ENCODE measurements around the gene ATP5F1E. TPM values are rescaled to one million over a fixed set of nuclear protein-coding genes. Genes with fewer than 3 reads are reported as not detected.

The ATP5F1E gene
- total RNA-seq, 1 experiment from 2014 or later: 181 TPM

GRCh38 chr20:59062081-59062480, 29.9 kb upstream of the ATP5F1E start:
- BruUV-seq (replicated peaks): no TSS peak
- ChIA-PET POLR2A (no interaction called here), CTCF (no interaction called here)
- Histone ChIP-seq H3K9me3 (peaks cover 7% of the 10 kb centered on the region; the same call in 1 of the 2 replicates), H3K27me3 (replicated peaks; ENCODE audit: control insufficient read depth, insufficient read depth, low read length) (peaks cover 1% of the 10 kb centered on the region; the same call in 1 of the 2 replicates), H3K4me3 (ENCODE audit: low read depth, low read length) (no peak overlapping the region), H3K36me3 (ENCODE audit: control insufficient read depth, insufficient read depth, low read length) (no peaks in the 10 kb centered on the region), H3K4me1 (no peaks in the 10 kb centered on the region)
- Mint-ChIP-seq H3K27ac (ENCODE audit: unreplicated experiment) (no peak overlapping the region), H3K4me1 (ENCODE audit: low read depth, unreplicated experiment) (peaks cover 7% of the 10 kb centered on the region), H3K9me3 (ENCODE audit: unreplicated experiment) (no peaks in the 10 kb centered on the region), H3K4me3 (ENCODE audit: unreplicated experiment) (no peak overlapping the region), H3K27me3 (ENCODE audit: insufficient read depth, unreplicated experiment) (peaks cover 10% of the 10 kb centered on the region), H3K36me3 (ENCODE audit: insufficient read depth, unreplicated experiment) (no peaks in the 10 kb centered on the region)
- DNase-seq: no peak
- TF ChIP-seq, protein P1, sequence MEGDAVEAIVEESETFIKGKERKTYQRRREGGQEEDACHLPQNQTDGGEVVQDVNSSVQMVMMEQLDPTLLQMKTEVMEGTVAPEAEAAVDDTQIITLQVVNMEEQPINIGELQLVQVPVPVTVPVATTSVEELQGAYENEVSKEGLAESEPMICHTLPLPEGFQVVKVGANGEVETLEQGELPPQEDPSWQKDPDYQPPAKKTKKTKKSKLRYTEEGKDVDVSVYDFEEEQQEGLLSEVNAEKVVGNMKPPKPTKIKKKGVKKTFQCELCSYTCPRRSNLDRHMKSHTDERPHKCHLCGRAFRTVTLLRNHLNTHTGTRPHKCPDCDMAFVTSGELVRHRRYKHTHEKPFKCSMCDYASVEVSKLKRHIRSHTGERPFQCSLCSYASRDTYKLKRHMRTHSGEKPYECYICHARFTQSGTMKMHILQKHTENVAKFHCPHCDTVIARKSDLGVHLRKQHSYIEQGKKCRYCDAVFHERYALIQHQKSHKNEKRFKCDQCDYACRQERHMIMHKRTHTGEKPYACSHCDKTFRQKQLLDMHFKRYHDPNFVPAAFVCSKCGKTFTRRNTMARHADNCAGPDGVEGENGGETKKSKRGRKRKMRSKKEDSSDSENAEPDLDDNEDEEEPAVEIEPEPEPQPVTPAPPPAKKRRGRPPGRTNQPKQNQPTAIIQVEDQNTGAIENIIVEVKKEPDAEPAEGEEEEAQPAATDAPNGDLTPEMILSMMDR (IDR thresholded peaks at IDR 0.05; ENCODE audit: insufficient read depth in 1 of 2, low read depth in 1 of 2, low read length in 1 of 2, severe bottlenecking in 1 of 2, unreplicated experiment in 1 of 2): no peak
- intact Hi-C loops (cut with micrococcal nuclease; ENCODE audit: unreplicated experiment): no loop called here

DNA sequence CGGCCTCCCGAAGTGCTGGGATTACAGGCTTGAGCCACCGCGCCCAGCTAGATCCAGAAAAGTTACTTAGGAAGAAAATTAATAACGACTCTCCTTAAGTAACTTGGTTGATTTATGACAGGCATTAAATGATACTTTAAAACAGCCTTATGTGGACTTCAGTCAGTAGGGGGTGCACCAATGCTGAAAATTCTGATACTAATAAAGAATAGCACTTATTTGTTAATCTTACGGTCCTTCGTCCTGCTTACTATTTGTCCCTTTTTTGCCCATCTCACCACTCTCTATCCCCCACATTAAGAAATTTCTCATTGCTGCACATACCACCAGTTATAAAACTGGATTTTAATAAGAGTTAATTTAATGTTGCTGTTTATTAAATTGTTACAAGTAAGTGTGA, 23.2 kb upstream of the ATP5F1E start:
- Histone ChIP-seq H3K9me3 (peaks cover 16% of the 10 kb centered on the region), H3K27me3 (replicated peaks; ENCODE audit: control insufficient read depth, insufficient read depth, low read length) (peaks cover under 1% of the 10 kb centered on the region; the same call in 1 of the 2 replicates), H3K36me3 (ENCODE audit: control insufficient read depth, insufficient read depth, low read length) (no peaks in the 10 kb centered on the region), H3K4me1 (no peaks in the 10 kb centered on the region), H3K4me3 (ENCODE audit: low read depth, low read length) (no peak overlapping the region)
- Mint-ChIP-seq H3K36me3 (ENCODE audit: insufficient read depth, unreplicated experiment) (no peaks in the 10 kb centered on the region), H3K27me3 (ENCODE audit: insufficient read depth, unreplicated experiment) (peaks cover 11% of the 10 kb centered on the region), H3K4me1 (ENCODE audit: low read depth, unreplicated experiment) (no peaks in the 10 kb centered on the region), H3K9me3 (ENCODE audit: unreplicated experiment) (no peaks in the 10 kb centered on the region), H3K27ac (ENCODE audit: unreplicated experiment) (no peak overlapping the region), H3K4me3 (ENCODE audit: unreplicated experiment) (no peak overlapping the region)
- DNase-seq: no peak
- POLR2A ChIA-PET: no interaction called here
- TF ChIP-seq, protein P1 (IDR thresholded peaks at IDR 0.05; ENCODE audit: insufficient read depth in 1 of 2, low read depth in 1 of 2, low read length in 1 of 2, severe bottlenecking in 1 of 2, unreplicated experiment in 1 of 2): peak; percentile 35 to 44
- CTCF ChIA-PET: interaction anchor here (0.6 kb wide), 1 partner anchor 400 kb away, joined by 6 read pairs; no protein-coding TSS in a partner anchor
- BruUV-seq (replicated peaks): no TSS peak
- intact Hi-C loops (cut with micrococcal nuclease; ENCODE audit: unreplicated experiment): no loop called here

- TF ChIP-seq, protein P1 (IDR thresholded peaks at IDR 0.05; ENCODE audit: insufficient read depth in 1 of 2, low read depth in 1 of 2, low read length in 1 of 2, severe bottlenecking in 1 of 2, unreplicated experiment in 1 of 2): no peak
- Histone ChIP-seq H3K4me3 (ENCODE audit: low read depth, low read length) (no peak overlapping the region), H3K27me3 (replicated peaks; ENCODE audit: control insufficient read depth, insufficient read depth, low read length) (no peaks in the 10 kb centered on the region), H3K4me1 (peaks cover 20% of the 10 kb centered on the region), H3K9me3 (peaks cover 8% of the 10 kb centered on the region; the same call in 1 of the 2 replicates), H3K36me3 (ENCODE audit: control insufficient read depth, insufficient read depth, low read length) (no peaks in the 10 kb centered on the region)
- Mint-ChIP-seq H3K4me1 (ENCODE audit: low read depth, unreplicated experiment) (peaks cover 29% of the 10 kb centered on the region), H3K27ac (ENCODE audit: unreplicated experiment) (no peak overlapping the region), H3K36me3 (ENCODE audit: insufficient read depth, unreplicated experiment) (no peaks in the 10 kb centered on the region), H3K9me3 (ENCODE audit: unreplicated experiment) (no peaks in the 10 kb centered on the region), H3K27me3 (ENCODE audit: insufficient read depth, unreplicated experiment) (peaks cover 5% of the 10 kb centered on the region), H3K4me3 (ENCODE audit: unreplicated experiment) (no peak overlapping the region)
- no TSS peak for BruUV-seq (replicated peaks)
- intact Hi-C loops (cut with micrococcal nuclease; ENCODE audit: unreplicated experiment): no loop called here
- no peak for DNase-seq
- POLR2A ChIA-PET: no interaction called here
- CTCF ChIA-PET: no interaction called here
Observed at GRCh38 chr20:59051666-59052185, 19.6 kb upstream of the ATP5F1E start.

All from Caco-2 (cell line).